GM06990 (cell line): ENCODE measurements around the gene MPP3.

Source experiments
- DNase-seq: peaks from one replicate; pipeline ENCODE4 v3.0.0-alpha.2; 2011; ENCODE audit not compliant: insufficient read length; ENCODE audit errors: extremely low read depth
- H3K27me3 ChIP-seq: replicated peaks from 2 replicates; pipeline ENCODE4 v1.6.0; 2011; ENCODE audit warnings: low read length; ENCODE audit not compliant: control insufficient read depth, insufficient read depth
- H3K36me3 ChIP-seq: 2 replicates; pipeline ENCODE4 v1.5.1; 2011; ENCODE audit warnings: low read length; ENCODE audit not compliant: control insufficient read depth, insufficient read depth
- H3K4me3 ChIP-seq: replicated peaks from 2 replicates; pipeline ENCODE4 v1.5.1; 2011; ENCODE audit warnings: low read depth, mild to moderate bottlenecking, control low read depth, low read length
- TF ChIP-seq, protein P1 (sequence below): IDR thresholded peaks from 2 replicates; pipeline ENCODE4 v1.5.1; 2011; ENCODE audit warnings: low read length, control low read depth, mild to moderate bottlenecking, inconsistent platforms; ENCODE audit not compliant: insufficient read depth, poor library complexity, severe bottlenecking

Gene MPP3

DNA sequence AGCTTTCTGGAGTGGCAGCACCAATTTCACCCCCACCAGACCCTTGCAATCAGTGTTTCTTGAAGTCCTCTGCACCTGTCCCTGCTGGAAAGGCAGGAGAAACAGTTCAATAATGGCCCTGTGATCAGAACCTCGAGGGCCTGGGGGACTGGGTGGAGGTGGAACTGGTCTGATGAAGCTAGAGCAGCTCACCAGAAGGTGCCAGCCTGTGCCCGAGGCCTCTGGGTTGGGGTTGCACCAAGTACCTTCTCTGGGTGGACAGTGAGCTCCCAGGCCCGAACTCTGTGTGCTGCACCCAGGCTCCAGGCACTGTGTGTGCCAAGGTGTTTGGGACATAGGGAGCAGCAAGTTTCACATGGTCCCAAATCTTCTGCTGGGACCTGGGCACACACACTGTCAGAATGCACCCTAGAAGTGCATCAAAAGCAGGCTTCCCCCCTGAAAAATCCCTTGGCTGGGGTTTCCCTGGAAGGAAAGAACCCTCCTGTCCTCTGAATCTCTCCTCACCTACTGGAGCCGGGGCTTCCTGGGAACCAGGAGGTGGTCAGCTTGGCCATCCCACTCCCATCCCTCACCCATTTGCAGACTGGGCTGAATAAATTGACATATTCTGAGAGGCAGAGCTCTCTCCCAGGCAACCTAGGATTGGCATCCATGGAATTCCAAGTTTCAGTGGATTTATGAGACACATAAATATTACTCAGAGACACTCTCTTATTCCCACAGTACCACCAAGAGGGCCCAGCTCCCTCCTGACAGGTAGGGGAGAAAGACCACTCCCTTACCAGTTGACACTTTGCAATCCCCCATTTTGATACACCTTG lies 31.4 kb upstream of the MPP3 start:
- Histone ChIP-seq H3K36me3 (no peaks in the 10 kb centered on the region), H3K4me3 (no peak overlapping the region), H3K27me3 (peaks cover 6% of the 10 kb centered on the region)
- TF ChIP-seq, protein P1, sequence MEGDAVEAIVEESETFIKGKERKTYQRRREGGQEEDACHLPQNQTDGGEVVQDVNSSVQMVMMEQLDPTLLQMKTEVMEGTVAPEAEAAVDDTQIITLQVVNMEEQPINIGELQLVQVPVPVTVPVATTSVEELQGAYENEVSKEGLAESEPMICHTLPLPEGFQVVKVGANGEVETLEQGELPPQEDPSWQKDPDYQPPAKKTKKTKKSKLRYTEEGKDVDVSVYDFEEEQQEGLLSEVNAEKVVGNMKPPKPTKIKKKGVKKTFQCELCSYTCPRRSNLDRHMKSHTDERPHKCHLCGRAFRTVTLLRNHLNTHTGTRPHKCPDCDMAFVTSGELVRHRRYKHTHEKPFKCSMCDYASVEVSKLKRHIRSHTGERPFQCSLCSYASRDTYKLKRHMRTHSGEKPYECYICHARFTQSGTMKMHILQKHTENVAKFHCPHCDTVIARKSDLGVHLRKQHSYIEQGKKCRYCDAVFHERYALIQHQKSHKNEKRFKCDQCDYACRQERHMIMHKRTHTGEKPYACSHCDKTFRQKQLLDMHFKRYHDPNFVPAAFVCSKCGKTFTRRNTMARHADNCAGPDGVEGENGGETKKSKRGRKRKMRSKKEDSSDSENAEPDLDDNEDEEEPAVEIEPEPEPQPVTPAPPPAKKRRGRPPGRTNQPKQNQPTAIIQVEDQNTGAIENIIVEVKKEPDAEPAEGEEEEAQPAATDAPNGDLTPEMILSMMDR: no peak
- DNase-seq: no peak

DNA sequence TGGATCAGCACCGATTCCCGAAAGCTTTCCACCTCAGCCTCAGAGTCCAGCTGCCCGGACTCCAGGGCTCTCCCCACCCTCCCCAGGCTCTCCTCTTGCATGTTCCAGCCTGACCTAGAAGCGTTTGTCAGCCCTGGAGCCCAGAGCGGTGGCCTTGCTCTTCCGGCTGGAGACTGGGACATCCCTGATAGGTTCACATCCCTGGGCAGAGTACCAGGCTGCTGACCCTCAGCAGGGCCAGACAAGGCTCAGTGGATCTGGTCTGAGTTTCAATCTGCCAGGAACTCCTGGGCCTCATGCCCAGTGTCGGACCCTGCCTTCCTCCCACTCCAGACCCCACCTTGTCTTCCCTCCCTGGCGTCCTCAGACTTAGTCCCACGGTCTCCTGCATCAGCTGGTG lies 29.0 kb upstream of the MPP3 start:
- Histone ChIP-seq H3K36me3 (no peaks in the 10 kb centered on the region), H3K27me3 (peaks cover 3% of the 10 kb centered on the region), H3K4me3 (no peak overlapping the region)
- DNase-seq: no peak
- TF ChIP-seq, protein P1: no peak

DNA sequence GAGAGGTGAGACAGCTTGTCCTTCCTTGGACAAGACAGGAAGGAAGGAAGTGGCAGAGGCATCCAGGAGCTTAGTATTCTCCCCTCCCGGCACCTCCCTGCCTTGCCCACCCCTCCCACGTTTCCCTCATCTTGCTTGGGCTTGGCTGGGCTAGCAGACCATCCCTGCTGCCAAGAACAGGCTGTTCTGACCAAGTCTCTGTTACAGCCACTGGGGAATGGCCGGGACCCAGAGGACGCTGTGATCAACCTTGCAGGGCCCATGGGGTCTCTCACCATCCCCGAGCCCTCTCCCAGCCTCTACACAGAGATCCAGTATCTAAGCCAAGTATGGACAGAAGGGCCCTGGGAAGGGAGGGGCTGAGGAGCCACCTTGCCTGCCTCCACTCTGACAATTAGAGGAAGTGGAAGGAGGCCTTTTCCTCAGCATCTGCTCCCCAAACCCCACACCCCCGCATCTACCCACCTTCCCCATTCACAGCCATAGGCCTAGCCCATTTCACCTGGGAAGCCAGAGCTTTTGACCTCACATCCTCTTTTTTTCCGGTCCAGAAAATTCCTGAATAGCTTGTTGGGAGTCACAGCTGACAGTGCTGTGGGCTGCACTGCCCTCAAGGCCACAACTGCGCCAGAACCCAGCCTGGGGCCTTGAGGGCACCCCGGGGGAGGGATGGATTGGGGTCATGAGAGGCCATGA lies 28.1 kb upstream of the MPP3 start:
- DNase-seq: no peak
- TF ChIP-seq, protein P1: no peak
- no peaks in the 10 kb centered on the region for H3K36me3 ChIP-seq
- peaks cover 3% of the 10 kb centered on the region for H3K27me3 ChIP-seq
- H3K4me3 ChIP-seq: no peak overlapping the region

DNA sequence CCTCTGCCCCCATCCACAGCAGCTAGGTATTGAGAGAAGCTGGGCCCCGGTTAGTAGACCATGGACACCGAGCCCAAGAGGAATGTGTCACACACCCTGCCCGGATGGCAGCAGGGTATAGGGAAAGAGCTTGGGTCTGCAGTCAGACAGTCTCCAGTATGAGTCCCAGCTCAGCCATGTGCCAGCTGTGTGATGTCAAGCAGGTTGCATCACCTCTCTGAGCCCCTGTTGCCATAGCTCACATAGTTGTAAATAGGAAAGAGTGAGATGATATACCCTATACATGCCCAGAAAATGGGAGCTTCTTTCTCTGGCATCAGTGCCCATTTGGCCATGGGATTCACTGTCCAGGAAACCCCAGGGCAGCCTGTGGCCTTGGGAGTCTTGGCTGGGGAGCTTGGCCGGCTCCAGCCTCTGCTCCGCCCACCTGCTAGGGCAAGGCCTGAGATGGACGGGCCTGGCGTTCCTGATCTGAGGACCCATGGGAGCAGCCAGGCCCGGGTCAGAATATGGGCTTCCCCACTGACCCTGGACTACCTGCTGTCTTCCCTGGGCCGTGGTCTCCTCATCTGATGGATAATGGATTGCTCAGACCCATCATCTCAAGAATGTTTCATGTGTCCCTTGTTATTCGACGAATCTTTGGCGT lies 27.3 kb upstream of the MPP3 start:
- Histone ChIP-seq H3K27me3 (peaks cover 1% of the 10 kb centered on the region), H3K36me3 (no peaks in the 10 kb centered on the region), H3K4me3 (no peak overlapping the region)
- TF ChIP-seq, protein P1: no peak
- no peak for DNase-seq

DNA sequence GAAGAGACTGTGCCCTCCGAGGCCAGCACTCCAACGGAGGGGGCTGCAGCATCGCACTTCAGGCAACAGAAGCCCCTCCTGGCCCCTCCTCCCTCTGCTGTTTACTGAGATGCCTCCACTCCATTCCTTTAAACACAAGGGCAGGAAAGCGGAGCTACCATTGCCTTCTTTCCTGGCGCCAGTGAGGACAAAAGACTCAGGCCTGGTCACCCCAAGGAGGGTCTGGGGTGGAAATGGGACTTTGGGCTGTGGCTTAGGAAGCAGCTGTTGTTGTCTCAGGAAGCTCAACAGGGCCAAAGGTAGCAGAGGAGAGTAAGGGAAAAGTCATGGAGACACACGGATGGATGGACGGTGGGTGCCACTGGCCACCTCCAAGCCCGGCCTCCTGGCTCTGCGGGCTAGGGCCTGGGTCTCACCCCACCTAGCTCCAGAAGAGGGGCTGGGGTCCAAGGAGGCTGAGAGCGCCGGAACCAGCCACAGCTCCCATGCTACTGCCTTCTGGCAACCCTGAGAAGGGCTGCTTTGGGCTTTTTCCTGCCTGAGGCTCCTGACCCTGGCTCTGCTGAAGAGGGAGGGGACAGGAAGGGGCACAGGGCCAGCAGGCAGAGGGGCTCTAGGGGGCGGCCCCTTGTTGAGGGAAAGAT lies 25.1 kb upstream of the MPP3 start:
- no peak overlapping the region for H3K4me3 ChIP-seq
- H3K36me3 ChIP-seq: no peaks in the 10 kb centered on the region
- no peaks in the 10 kb centered on the region; the same call in none of the 2 replicates for H3K27me3 ChIP-seq
- DNase-seq: no peak
- TF ChIP-seq, protein P1: no peak
